ENCODE data around the gene SMAD7. TPM values are rescaled to one million over a fixed set of nuclear protein-coding genes. Genes with fewer than 3 reads are reported as not detected.
A peak's percentile ranks its signal among the peaks of the same experiment; 100 is the strongest.

Gene SMAD7
- total RNA-seq, 6 experiments from 2014 or later = 29.6 to 35.8 (median 30.7) TPM

DNA sequence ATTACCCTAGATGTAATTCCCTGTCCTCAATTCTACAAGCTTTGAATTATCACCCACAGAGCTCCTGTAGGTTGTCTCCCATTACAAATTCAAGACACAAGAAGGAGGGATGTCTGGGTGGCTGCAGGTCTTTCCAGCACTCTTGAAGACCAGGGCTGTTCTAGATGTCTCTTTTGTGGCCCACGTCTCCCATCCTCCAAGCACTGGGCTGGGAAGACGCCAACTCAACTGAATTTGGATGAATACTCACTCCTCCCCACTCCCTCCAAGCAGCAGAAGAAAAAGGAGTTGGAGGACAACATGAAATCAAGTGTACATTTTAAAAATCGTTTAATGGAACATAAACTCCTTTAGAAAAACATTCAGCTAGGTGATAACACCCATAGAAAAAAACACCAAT, 31.2 kb downstream of the SMAD7 start:
- no peak for DNase-seq
- peaks cover 88% of the 10 kb centered on the region for H3K4me1 Mint-ChIP-seq (ENCODE audit: low read depth)
- no peaks in the 10 kb centered on the region for H3K9me3 Mint-ChIP-seq
- H3K36me3 Mint-ChIP-seq (ENCODE audit: low read depth) = peaks cover 34% of the 10 kb centered on the region
- TF ChIP-seq, protein P1, sequence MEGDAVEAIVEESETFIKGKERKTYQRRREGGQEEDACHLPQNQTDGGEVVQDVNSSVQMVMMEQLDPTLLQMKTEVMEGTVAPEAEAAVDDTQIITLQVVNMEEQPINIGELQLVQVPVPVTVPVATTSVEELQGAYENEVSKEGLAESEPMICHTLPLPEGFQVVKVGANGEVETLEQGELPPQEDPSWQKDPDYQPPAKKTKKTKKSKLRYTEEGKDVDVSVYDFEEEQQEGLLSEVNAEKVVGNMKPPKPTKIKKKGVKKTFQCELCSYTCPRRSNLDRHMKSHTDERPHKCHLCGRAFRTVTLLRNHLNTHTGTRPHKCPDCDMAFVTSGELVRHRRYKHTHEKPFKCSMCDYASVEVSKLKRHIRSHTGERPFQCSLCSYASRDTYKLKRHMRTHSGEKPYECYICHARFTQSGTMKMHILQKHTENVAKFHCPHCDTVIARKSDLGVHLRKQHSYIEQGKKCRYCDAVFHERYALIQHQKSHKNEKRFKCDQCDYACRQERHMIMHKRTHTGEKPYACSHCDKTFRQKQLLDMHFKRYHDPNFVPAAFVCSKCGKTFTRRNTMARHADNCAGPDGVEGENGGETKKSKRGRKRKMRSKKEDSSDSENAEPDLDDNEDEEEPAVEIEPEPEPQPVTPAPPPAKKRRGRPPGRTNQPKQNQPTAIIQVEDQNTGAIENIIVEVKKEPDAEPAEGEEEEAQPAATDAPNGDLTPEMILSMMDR (IDR thresholded peaks at IDR 0.05) = no peak
- peak overlapping the region; percentile 44; the same call in 1 of the 2 replicates for H3K27ac Mint-ChIP-seq
- no peak overlapping the region for H3K4me3 Mint-ChIP-seq
- peaks cover 25% of the 10 kb centered on the region for H3K27me3 Mint-ChIP-seq (ENCODE audit: insufficient read depth)

DNA sequence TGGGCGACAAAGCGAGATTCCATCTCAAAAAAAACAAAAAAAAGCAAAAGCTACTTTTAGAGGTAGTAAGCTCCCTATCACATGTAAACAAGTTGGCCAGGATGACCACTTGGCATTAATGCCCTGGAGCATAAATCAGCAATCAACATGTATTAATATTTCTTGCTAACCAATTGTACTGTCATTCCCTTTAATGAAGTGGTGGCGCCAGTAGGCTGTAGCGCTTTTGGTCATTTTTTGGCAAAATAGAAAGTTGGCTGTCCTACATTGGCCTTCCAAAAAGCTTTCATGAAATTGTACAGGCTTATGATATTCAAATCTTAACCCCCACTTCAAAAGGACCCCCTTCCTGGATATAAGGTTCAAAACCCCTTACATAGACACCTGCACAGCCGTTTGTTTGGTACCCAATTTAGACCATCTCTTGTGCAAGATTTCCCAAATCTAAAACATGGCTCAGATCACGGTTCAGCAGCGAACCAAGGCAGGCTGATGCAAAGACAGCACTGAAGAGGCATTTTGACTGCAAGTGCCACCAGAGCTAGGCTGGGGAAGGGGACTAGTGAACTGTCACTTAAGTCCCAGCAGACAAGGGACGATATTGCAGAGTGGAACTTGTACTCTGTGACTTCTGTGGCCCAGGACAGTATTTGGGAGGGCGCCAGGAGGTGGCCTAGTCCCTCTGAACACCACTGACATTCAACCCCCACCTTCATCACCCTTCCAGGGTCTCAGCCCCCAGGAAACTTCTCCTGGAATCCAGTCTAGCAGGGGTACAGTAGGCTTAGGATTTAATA, 31.9 kb downstream of the SMAD7 start:
- no peak for DNase-seq
- Mint-ChIP-seq H3K27me3 (ENCODE audit: insufficient read depth) (peaks cover 25% of the 10 kb centered on the region), H3K4me1 (ENCODE audit: low read depth) (peaks cover 81% of the 10 kb centered on the region), H3K36me3 (ENCODE audit: low read depth) (peaks cover 32% of the 10 kb centered on the region), H3K27ac (peak overlapping the region; percentile 66; the same call in 1 of the 2 replicates), H3K4me3 (no peak overlapping the region), H3K9me3 (no peaks in the 10 kb centered on the region)
- TF ChIP-seq, protein P1 (IDR thresholded peaks at IDR 0.05) = peak; percentile 27; the same call in 1 of the 2 replicates

DNA sequence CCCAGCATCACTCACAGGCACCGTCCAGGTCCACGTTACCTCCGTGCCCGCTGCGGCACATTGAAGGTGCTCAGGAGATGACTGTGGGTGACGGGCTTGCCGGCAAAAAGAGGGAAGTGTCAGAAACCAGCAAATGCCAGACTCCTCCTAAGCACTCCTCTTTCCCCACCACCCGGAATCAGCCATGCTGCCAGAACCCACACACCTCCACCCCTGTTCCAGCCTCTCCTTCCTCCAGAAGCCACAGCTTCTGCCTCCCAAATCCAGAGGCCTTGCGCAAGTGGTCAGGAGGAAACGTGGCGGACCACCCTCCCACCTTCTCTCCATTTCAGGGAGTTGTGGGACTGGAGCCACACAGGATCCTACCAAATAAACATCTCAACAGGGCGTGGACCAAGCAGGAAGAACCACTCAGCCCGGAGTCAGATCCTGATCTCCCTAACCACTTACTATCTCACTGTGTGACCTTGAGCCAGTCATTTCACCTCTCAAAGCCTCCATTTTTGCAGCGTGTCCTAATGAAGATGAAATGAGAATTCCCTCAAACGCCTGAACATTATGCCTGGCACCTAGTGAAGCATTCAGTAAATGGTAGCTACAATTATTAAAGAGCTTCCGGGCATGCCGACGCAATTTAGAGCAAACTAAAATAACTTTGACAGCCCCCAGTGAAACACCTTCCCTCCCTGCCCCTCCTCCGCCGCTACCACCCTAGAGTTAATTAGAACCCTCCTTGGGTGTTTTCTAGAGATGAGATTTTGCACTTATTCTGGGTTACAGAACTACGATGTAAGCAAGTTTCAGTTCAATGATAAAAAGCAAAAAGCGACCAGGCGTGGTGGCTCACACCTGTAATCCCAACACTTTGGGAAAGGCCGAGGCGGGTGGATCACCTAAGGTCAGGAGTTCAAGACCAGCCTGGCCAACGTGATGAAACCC, 32.9 kb downstream of the SMAD7 start:
- Mint-ChIP-seq H3K36me3 (ENCODE audit: low read depth) (peaks cover 29% of the 10 kb centered on the region), H3K4me1 (ENCODE audit: low read depth) (peaks cover 71% of the 10 kb centered on the region), H3K27ac (peak overlapping the region; percentile 66), H3K4me3 (peak overlapping the region; percentile 19; the same call in 1 of the 2 replicates), H3K9me3 (no peaks in the 10 kb centered on the region), H3K27me3 (ENCODE audit: insufficient read depth) (peaks cover 22% of the 10 kb centered on the region)
- no peak for DNase-seq
- TF ChIP-seq, protein P1 (IDR thresholded peaks at IDR 0.05) = no peak

DNA sequence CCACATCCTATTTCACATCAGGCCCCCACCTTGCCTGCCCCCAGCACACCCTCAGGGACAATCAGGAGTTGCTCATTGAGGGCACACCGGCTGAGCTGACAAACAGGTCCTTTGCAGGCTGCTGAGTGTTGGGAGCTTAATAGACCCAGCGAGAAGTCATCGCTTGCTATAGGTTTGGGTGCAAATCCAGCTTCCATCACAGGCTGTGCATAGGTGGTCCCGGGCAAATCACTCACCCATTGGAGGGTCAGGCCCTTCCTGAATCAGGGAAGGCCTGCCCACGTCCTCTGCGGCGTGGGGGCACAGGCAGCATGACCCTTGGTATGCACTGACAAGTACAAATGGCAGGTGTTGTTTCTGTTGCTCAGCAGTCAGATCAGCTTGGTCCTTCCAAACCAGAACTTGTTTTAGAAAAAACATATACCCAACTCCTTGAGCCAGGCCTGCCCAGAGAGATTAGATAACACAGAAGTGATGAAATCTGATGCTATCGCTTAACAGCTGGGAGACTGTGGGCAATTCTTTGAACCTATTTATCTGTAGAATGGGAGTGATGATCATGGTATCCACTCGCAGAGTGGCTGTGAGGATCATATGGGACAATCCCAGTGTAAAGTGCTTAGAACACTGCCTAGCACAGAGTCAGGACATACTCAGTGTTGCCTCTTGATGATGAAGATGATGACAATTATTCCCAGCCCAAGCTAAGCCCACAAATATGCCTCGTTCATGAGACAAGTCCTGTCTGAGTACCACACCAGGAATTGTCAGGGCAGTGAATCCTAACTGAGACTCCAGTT, 34.9 kb downstream of the SMAD7 start:
- Mint-ChIP-seq H3K4me3 (no peak overlapping the region), H3K27me3 (ENCODE audit: insufficient read depth) (peaks cover 16% of the 10 kb centered on the region), H3K4me1 (ENCODE audit: low read depth) (peaks cover 50% of the 10 kb centered on the region), H3K36me3 (ENCODE audit: low read depth) (peaks cover 19% of the 10 kb centered on the region), H3K27ac (peak overlapping the region; percentile 53), H3K9me3 (no peaks in the 10 kb centered on the region)
- TF ChIP-seq, protein P1 (IDR thresholded peaks at IDR 0.05) = no peak
- DNase-seq = no peak
